HG03103 (cell line): ENCODE measurements around the gene CPNE7.

Source experiments
- ATAC-seq: cut with Tn5 transposase; IDR thresholded peaks from one replicate; pipeline ENCODE4 v1.9.1; 2021; ENCODE audit warnings: low read depth; ENCODE audit not compliant: unreplicated experiment

Gene CPNE7

GRCh38 chr16:89548344-89549006 lies 27.1 kb upstream of the CPNE7 start:
- ATAC-seq: no peak

GRCh38 chr16:89549007-89549700 lies 26.4 kb upstream of the CPNE7 start:
- no peak for ATAC-seq

GRCh38 chr16:89550421-89551007 lies 25.0 kb upstream of the CPNE7 start:
- ATAC-seq: no peak

- no peak for ATAC-seq
Measured at GRCh38 chr16:89552329-89552728, 23.2 kb upstream of the CPNE7 start.

- ATAC-seq: no peak
Measured at GRCh38 chr16:89552913-89553312, 22.6 kb upstream of the CPNE7 start.

- no peak for ATAC-seq
Measured at GRCh38 chr16:89553733-89554132, 21.8 kb upstream of the CPNE7 start.

GRCh38 chr16:89554343-89554742 lies 21.2 kb upstream of the CPNE7 start:
- no peak for ATAC-seq

GRCh38 chr16:89555265-89555664 lies 20.3 kb upstream of the CPNE7 start:
- no peak for ATAC-seq

GRCh38 chr16:89555780-89556179 lies 19.8 kb upstream of the CPNE7 start:
- no peak for ATAC-seq

- no peak for ATAC-seq
Measured at GRCh38 chr16:89556750-89557689, 18.5 kb upstream of the CPNE7 start.

GRCh38 chr16:89557690-89558490 lies 17.7 kb upstream of the CPNE7 start:
- no peak for ATAC-seq

- ATAC-seq: peak; percentile 61
Measured at GRCh38 chr16:89560378-89561141, 15.0 kb upstream of the CPNE7 start, which contains the start of gene RPL13. RPL13 (plus strand) TSS chr16:89560682; CDS start chr16:89560960, 278 bp downstream.

GRCh38 chr16:89561142-89561883 lies 14.2 kb upstream of the CPNE7 start:
- no peak for ATAC-seq

GRCh38 chr16:89561884-89562599 lies 13.5 kb upstream of the CPNE7 start:
- ATAC-seq: no peak

- ATAC-seq: no peak
Measured at GRCh38 chr16:89562939-89563338, 12.6 kb upstream of the CPNE7 start.

GRCh38 chr16:89563639-89564392 lies 11.7 kb upstream of the CPNE7 start:
- ATAC-seq: no peak
